OCI-LY7 (cell line): ENCODE measurements around the gene SMAP2. TPM values are rescaled to one million over a fixed set of nuclear protein-coding genes. Genes with fewer than 3 reads are reported as not detected.
"Not testable (repeated sequence)": the region's sequence is repeated elsewhere in the genome, so short reads cannot be mapped to it uniquely, and the experiment has no call there.

Experiments used
- Bru-seq: library from RNA; stranded (reverse); fragments of 400-500 nt; gene quantifications from one replicate; lab custom pipeline; 2021; lab: Mats Ljungman, UMichigan
- BruChase-seq, 2 experiments: library from RNA; stranded (reverse); fragments of 400-500 nt; gene quantifications; one replicate each; lab custom pipeline; 2021; lab: Mats Ljungman, UMichigan
- BruUV-seq: library from RNA; stranded (reverse); fragments of 400-500 nt; replicated peaks from 2 replicates; lab custom pipeline; 2021; lab: Mats Ljungman, UMichigan
- CTCF ChIA-PET: fragments of 300-600 bp; sonication (Branson Sonifier 250); formaldehyde crosslinking; loops from one replicate; lab custom pipeline; 2022; ENCODE audit warnings: antibody characterized with exemption; ENCODE audit not compliant: unreplicated experiment; lab: Charles Lee
- POLR2A ChIA-PET: fragments of 300-600 bp; sonication (Branson Sonifier 250); formaldehyde crosslinking; loops from one replicate; lab custom pipeline; 2022; ENCODE audit warnings: antibody characterized with exemption; lab: Charles Lee
- DNase-seq: peaks from one replicate; pipeline ENCODE4 v3.0.0-alpha.2; 2015; ENCODE audit warnings: low spot score
- H2AFZ ChIP-seq: fragments of 200-600 bp; sonication (generic), shearing (Covaris generic); 2 replicates; pipeline ENCODE4 v1.6.1; 2014; ENCODE audit warnings: mild to moderate bottlenecking, antibody characterized with exemption, low read length, moderate library complexity
- H3K27ac ChIP-seq: fragments of 200-600 bp; sonication (generic); 2 replicates; pipeline ENCODE4 v1.5.1; 2014; ENCODE audit warnings: mixed run types, low read depth, mild to moderate bottlenecking, moderate library complexity, low read length, inconsistent platforms; ENCODE audit not compliant: poor library complexity, severe bottlenecking
- H3K36me3 ChIP-seq: fragments of 200-600 bp; sonication (generic); 2 replicates; pipeline ENCODE4 v1.6.1; 2014; ENCODE audit warnings: mild to moderate bottlenecking, antibody characterized with exemption, low read length, moderate library complexity, mixed read lengths; ENCODE audit not compliant: insufficient read depth
- H3K4me1 ChIP-seq: fragments of 200-600 bp; sonication (generic); 2 replicates; pipeline ENCODE4 v1.5.1; 2014; ENCODE audit warnings: mild to moderate bottlenecking, low read length; ENCODE audit not compliant: insufficient read depth, poor library complexity, severe bottlenecking
- H3K4me2 ChIP-seq: fragments of 200-600 bp; sonication (generic); 2 replicates; pipeline ENCODE4 v1.6.1; 2014; ENCODE audit warnings: mild to moderate bottlenecking, low read length
- H3K4me3 ChIP-seq: fragments of 200-600 bp; sonication (generic); 2 replicates; pipeline ENCODE4 v1.5.1; 2014; ENCODE audit warnings: mild to moderate bottlenecking, low read depth, low read length; ENCODE audit not compliant: poor library complexity, severe bottlenecking
- H3K79me2 ChIP-seq: fragments of 200-600 bp; sonication (generic); 2 replicates; pipeline ENCODE4 v1.6.1; 2016; ENCODE audit warnings: low read depth, mild to moderate bottlenecking, low read length, moderate library complexity, mixed read lengths; ENCODE audit not compliant: insufficient read depth
- H3K9me2 ChIP-seq: fragments of 200-600 bp; sonication (generic); 2 replicates; pipeline ENCODE4 v1.6.1; 2016; ENCODE audit warnings: mild to moderate bottlenecking, low read length, mixed read lengths; ENCODE audit not compliant: insufficient read depth
- H3K9me3 ChIP-seq: fragments of 200-600 bp; sonication (generic); 2 replicates; pipeline ENCODE4 v1.6.1; 2014; ENCODE audit warnings: mild to moderate bottlenecking, mixed run types, low read length, mixed read lengths
- H4K20me1 ChIP-seq: fragments of 200-600 bp; sonication (generic); 2 replicates; pipeline ENCODE4 v1.6.1; 2014; ENCODE audit warnings: mild to moderate bottlenecking, antibody characterized with exemption, low read length, moderate library complexity, mixed read lengths; ENCODE audit not compliant: insufficient read depth
- EZH2phosphoT487 ChIP-seq: fragments of 200-600 bp; sonication (generic); IDR thresholded peaks from 2 replicates; pipeline ENCODE4 v1.6.1; 2018; ENCODE audit warnings: low read depth, borderline replicate concordance, mild to moderate bottlenecking, mixed run types, antibody characterized with exemption, low read length, moderate library complexity, mixed read lengths
- intact Hi-C: fragments of 100-400 bp; cut with micrococcal nuclease; formaldehyde crosslinking; loops from one replicate; pipeline ENCODE4 v1.10.0; 2022; ENCODE audit not compliant: unreplicated experiment
- long read RNA-seq: library from polyadenylated mRNA; stranded (forward); transcript quantifications from one replicate; pipeline ENCODE4 v2.0.0, GENCODE V29; 2022
- total RNA-seq, 2 experiments: library from RNA; depleted of rRNA in 1 of 2; stranded (reverse); fragments of >200 nt in 1 of 2; shearing (Covaris generic) in 1 of 2; gene quantifications; 2 replicates each; pipeline ENCODE4 v1.2.3, GENCODE V29; 2014 to 2022
- TF ChIP-seq, protein P1 (sequence below): fragments of 200-600 bp; sonication (generic); conservative IDR thresholded peaks from 2 replicates; pipeline ENCODE4 v1.5.1; 2014; ENCODE audit warnings: mild to moderate bottlenecking, antibody characterized with exemption, low read length, moderate library complexity, mixed read lengths

Gene SMAP2
- total RNA-seq (2014; rRNA removed; shearing (Covaris generic)) = 50.3 and 60.5 TPM in 2 replicates
- total RNA-seq (2022) = 105 and 118 TPM in 2 replicates
- percentile 89 among the genes with signal in this experiment for Bru-seq, nascent RNA
- percentile 94 among the genes with signal in this experiment for BruChase-seq, experiment 1, labeled RNA remaining after a 6-hour chase
- BruChase-seq, experiment 2, labeled RNA remaining after a 2-hour chase = percentile 92 among the genes with signal in this experiment
- long read RNA-seq, transcript SMAP2-201 (10 exons, 2,473 nt) = minor isoform, 6 of 406 reads
- long read RNA-seq, transcript SMAP2-202 (10 exons, 2,939 nt) = major isoform, 325 of 406 reads
- long read RNA-seq, partial matches to known transcripts = 15 of 406 reads
- long read RNA-seq, other reads (novel, unspliced or antisense) = 60 of 406 reads

DNA sequence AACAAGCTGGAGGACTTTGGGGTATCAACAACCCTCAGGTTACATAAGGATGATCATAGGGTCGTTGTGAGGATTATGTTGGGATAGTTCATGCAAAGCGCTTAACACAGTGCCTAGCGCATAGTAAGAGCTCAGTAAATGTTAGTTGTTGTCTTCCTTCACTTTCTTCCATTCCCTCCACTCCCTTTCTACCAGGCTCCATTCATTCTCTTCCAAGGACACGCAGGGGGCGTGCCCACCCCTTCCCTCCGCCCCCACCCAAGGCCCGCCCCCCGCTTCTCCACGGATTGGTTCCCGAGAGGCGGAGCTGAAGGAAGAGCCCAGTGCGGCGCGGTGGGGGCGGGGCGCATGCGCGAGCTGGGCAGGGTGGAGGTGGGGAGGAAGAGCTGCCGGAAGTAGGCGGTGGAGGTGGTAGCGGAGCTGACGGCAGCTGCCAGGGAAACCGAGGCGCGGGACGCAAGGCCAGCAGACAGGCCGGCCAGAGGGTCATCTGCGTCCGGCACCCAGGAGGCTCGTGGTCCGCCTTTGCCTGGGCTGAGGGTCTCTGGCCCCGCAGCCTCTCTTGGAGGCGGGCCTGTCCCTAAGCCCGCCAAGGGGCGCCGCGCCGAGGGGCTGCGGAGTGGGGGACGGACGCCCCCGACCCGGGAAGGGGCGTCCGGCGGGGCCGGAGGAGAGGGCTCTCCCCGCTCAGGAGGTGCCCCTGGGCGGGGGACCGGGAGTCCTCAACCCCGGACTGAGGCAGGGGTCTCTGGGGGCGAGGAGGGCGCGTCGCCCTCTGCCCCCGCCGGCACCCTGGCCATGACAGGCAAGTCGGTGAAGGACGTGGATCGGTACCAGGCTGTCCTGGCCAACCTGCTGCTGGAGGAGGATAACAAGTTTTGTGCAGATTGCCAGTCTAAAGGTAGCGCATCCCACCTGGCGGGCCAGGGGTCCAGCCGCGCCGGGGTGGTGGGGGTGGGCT is at the start of gene SMAP2:
SMAP2 (plus strand) TSS at position 405 of the 961 bp plus-strand sequence; CDS start at position 799, 394 bp downstream.
- TF ChIP-seq, protein P1, sequence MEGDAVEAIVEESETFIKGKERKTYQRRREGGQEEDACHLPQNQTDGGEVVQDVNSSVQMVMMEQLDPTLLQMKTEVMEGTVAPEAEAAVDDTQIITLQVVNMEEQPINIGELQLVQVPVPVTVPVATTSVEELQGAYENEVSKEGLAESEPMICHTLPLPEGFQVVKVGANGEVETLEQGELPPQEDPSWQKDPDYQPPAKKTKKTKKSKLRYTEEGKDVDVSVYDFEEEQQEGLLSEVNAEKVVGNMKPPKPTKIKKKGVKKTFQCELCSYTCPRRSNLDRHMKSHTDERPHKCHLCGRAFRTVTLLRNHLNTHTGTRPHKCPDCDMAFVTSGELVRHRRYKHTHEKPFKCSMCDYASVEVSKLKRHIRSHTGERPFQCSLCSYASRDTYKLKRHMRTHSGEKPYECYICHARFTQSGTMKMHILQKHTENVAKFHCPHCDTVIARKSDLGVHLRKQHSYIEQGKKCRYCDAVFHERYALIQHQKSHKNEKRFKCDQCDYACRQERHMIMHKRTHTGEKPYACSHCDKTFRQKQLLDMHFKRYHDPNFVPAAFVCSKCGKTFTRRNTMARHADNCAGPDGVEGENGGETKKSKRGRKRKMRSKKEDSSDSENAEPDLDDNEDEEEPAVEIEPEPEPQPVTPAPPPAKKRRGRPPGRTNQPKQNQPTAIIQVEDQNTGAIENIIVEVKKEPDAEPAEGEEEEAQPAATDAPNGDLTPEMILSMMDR = no peak
- no peak for TF ChIP-seq EZH2phosphoT487
- peak; percentile 96 for DNase-seq
- peaks cover 49% of the 10 kb centered on the region for H3K4me1 ChIP-seq
- H3K9me3 ChIP-seq = no peaks in the 10 kb centered on the region
- BruUV-seq = no TSS peak
- peaks cover 50% of the 10 kb centered on the region for H3K79me2 ChIP-seq
- ChIA-PET POLR2A (interaction anchor here (0.5 to 3.8 kb wide), 18 partner anchors 8 to 82 kb away, joined by 3 to 45 read pairs (median 3); no protein-coding TSS in a partner anchor), CTCF (interaction anchor here (0.6 to 1.5 kb wide), 5 partner anchors 10 to 35 kb away, joined by 3 to 13 read pairs (median 6); no protein-coding TSS in a partner anchor)
- intact Hi-C loops = no loop called here
- H3K27ac ChIP-seq = peak within 1 kb of the TSS; percentile 80
- peaks cover 22% of the 10 kb centered on the region for H3K36me3 ChIP-seq
- no peaks in the 10 kb centered on the region for H4K20me1 ChIP-seq
- no peaks in the 10 kb centered on the region for H3K9me2 ChIP-seq
- peak within 1 kb of the TSS; percentile 77 for H3K4me2 ChIP-seq
- H2AFZ ChIP-seq = peak within 1 kb of the TSS; percentile 61
- H3K4me3 ChIP-seq = peak within 1 kb of the TSS; percentile 92

DNA sequence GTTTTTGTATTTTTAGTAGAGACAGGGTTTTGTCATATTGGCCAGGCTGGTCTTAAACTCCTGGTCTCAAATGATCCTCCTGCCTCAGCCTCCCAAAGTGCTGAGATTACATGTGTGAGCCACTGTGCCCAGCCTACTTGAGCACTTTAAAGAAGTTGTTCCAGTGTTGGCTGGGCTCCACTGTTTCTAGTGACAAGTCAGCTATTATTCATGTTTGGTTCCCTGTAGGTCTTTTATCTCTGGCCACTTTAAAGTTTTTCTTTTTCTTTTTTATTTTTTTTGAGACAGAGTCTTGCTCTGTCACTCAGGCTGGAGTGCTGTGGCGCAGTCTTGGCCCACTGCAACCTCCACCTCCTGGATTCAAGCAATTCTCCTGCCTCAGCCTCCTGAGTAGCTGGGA is 42.1 kb upstream of the SMAP2 start:
- CTCF ChIA-PET = interaction anchor here (0.6 kb wide), 1 partner anchor 95 kb away, joined by 3 read pairs; no protein-coding TSS in a partner anchor
- H3K9me2 ChIP-seq, H3K4me3 ChIP-seq, H3K27ac ChIP-seq, H3K4me1 ChIP-seq, BruUV-seq, H3K9me3 ChIP-seq, H3K79me2 ChIP-seq, H4K20me1 ChIP-seq, DNase-seq, H3K36me3 ChIP-seq, intact Hi-C loops, H2AFZ ChIP-seq, H3K4me2 ChIP-seq: not testable (repeated sequence)
- POLR2A ChIA-PET = interaction anchor here (0.9 kb wide), 1 partner anchor 169 kb away, joined by 3 read pairs; no protein-coding TSS in a partner anchor

DNA sequence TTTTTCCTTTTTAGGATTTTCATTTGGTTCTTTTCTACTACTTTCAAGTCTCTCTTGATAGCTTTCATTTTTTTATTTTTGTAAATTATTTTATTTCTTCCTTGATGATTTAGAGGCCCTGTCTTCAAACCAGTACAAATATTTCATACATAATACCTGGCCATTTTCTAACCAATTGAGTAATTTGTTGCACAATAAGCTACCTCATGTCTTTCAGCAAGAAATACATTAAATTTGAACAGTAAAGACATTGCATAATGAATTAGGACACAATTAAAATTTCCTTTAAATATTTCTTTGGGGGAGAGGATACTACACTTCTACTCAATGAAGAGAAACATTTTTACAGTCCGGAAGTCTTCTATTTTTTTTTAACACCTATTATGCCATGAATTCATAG is 40.8 kb upstream of the SMAP2 start:
- BruUV-seq = no TSS peak
- Histone ChIP-seq H3K4me2 (no peak overlapping the region), H3K36me3 (no peaks in the 10 kb centered on the region), H3K9me2 (no peaks in the 10 kb centered on the region), H4K20me1 (no peaks in the 10 kb centered on the region), H3K9me3 (no peaks in the 10 kb centered on the region), H3K79me2 (no peaks in the 10 kb centered on the region), H3K4me3 (no peak overlapping the region), H3K4me1 (no peaks in the 10 kb centered on the region), H2AFZ (no peak overlapping the region), H3K27ac (no peak overlapping the region)
- POLR2A ChIA-PET = no interaction called here
- CTCF ChIA-PET = no interaction called here
- TF ChIP-seq, protein P1 = no peak
- no peak for TF ChIP-seq EZH2phosphoT487
- intact Hi-C loops = no loop called here
- DNase-seq = no peak
